ENCODE results near the gene PACRG. TPM values are rescaled to one million over a fixed set of nuclear protein-coding genes. Genes with fewer than 3 reads are reported as not detected.

PACRG gene
- total RNA-seq, 2 donors from 2014 or later = 2.9 to 63.8 TPM

GRCh38 chr6:162706232-162706631 lies 21.5 kb upstream of the PACRG start:
- peak; percentile 27 for DNase-seq (ENCODE audit: low spot score)
- 37% methylated on average over 6 of the region's 6 CpGs for WGBS
- TF ChIP-seq POLR2AphosphoS5 (IDR thresholded peaks at IDR 0.05) = no peak
- no peak for TF ChIP-seq CTCF (IDR thresholded peaks at IDR 0.05)
- TF ChIP-seq POLR2A (IDR thresholded peaks at IDR 0.05) = no peak

GRCh38 chr6:162708971-162709370 lies 18.8 kb upstream of the PACRG start:
- TF ChIP-seq POLR2AphosphoS5 (IDR thresholded peaks at IDR 0.05) (no peak), CTCF (IDR thresholded peaks at IDR 0.05) (no peak), POLR2A (IDR thresholded peaks at IDR 0.05) (no peak)
- Histone ChIP-seq H3K4me1 (replicated peaks) (no peaks in the 10 kb centered on the region), H3K27ac (no peak overlapping the region), H3K4me3 (no peak overlapping the region), H3K36me3 (no peaks in the 10 kb centered on the region), H3K9me3 (no peaks in the 10 kb centered on the region), H3K27me3 (replicated peaks; ENCODE audit: insufficient read depth) (no peaks in the 10 kb centered on the region)
- intact Hi-C loops (cut with DNase I) = no loop called here
- 97% methylated on average over 6 of the region's 6 CpGs for WGBS
- DNase-seq (ENCODE audit: low spot score) = no peak

More at GRCh38 chr6:162706232-162706631, 21.5 kb upstream of the PACRG start:
- Histone ChIP-seq H3K27ac (no peak overlapping the region), H3K4me3 (no peak overlapping the region), H3K4me1 (replicated peaks) (no peaks in the 10 kb centered on the region), H3K27me3 (replicated peaks; ENCODE audit: insufficient read depth) (no peaks in the 10 kb centered on the region), H3K9me3 (no peaks in the 10 kb centered on the region), H3K36me3 (no peaks in the 10 kb centered on the region)
- intact Hi-C loops (cut with DNase I) = no loop called here

GRCh38 chr6:162709431-162709830 lies 18.3 kb upstream of the PACRG start:
- intact Hi-C loops (cut with DNase I) = no loop called here
- TF ChIP-seq POLR2A (IDR thresholded peaks at IDR 0.05) = no peak

GRCh38 chr6:162710419-162710818 lies 17.4 kb upstream of the PACRG start:
- Histone ChIP-seq H3K9me3 (no peaks in the 10 kb centered on the region), H3K4me1 (replicated peaks) (no peaks in the 10 kb centered on the region), H3K27ac (no peak overlapping the region), H3K27me3 (replicated peaks; ENCODE audit: insufficient read depth) (no peaks in the 10 kb centered on the region), H3K36me3 (no peaks in the 10 kb centered on the region), H3K4me3 (no peak overlapping the region)
- no peak for DNase-seq (ENCODE audit: low spot score)
- intact Hi-C loops (cut with DNase I) = no loop called here
- TF ChIP-seq POLR2AphosphoS5 (IDR thresholded peaks at IDR 0.05) (no peak), POLR2A (IDR thresholded peaks at IDR 0.05) (no peak), CTCF (IDR thresholded peaks at IDR 0.05) (no peak)
- WGBS = 100% methylated on average over 1 of the region's 1 CpG

More at GRCh38 chr6:162709431-162709830, 18.3 kb upstream of the PACRG start:
- Histone ChIP-seq H3K36me3 (no peaks in the 10 kb centered on the region), H3K9me3 (no peaks in the 10 kb centered on the region), H3K27ac (no peak overlapping the region), H3K4me3 (no peak overlapping the region), H3K4me1 (replicated peaks) (no peaks in the 10 kb centered on the region), H3K27me3 (replicated peaks; ENCODE audit: insufficient read depth) (no peaks in the 10 kb centered on the region)
- 74% methylated on average over 4 of the region's 4 CpGs for WGBS
- DNase-seq (ENCODE audit: low spot score) = no peak

- DNase-seq (ENCODE audit: low spot score) = no peak
- WGBS = 100% methylated on average over 2 of the region's 2 CpGs
- TF ChIP-seq POLR2A (IDR thresholded peaks at IDR 0.05) (no peak), POLR2AphosphoS5 (IDR thresholded peaks at IDR 0.05) (no peak), CTCF (IDR thresholded peaks at IDR 0.05) (no peak)
- no peaks in the 10 kb centered on the region for H3K36me3 ChIP-seq
- H3K27me3 ChIP-seq (replicated peaks; ENCODE audit: insufficient read depth) = no peaks in the 10 kb centered on the region
- H3K4me1 ChIP-seq (replicated peaks) = no peaks in the 10 kb centered on the region
- H3K4me3 ChIP-seq = no peak overlapping the region
- no peaks in the 10 kb centered on the region for H3K9me3 ChIP-seq
- intact Hi-C loops (cut with DNase I) = no loop called here
- no peak overlapping the region for H3K27ac ChIP-seq
Observed at GRCh38 chr6:162710936-162711335, 16.8 kb upstream of the PACRG start.

Measured in prostate gland (tissue), 2 donors.